Thoracic aorta (tissue), 2 donors: ENCODE data around the gene PRUNE2. TPM values are rescaled to one million over a fixed set of nuclear protein-coding genes. Genes with fewer than 3 reads are reported as not detected.
"Not testable (repeated sequence)": the region's sequence is repeated elsewhere in the genome, so short reads cannot be mapped to it uniquely, and the experiment has no call there.

Experiments used
- ATAC-seq: fragments of 150-250 bp; one replicate; pipeline ENCODE4 v1.8.0; 2017; ENCODE audit warnings: low read depth; ENCODE audit not compliant: insufficient number of reproducible peaks, low FRiP score
- DNase-seq: peaks from one replicate; pipeline ENCODE4 v3.0.0-alpha.2; 2020; ENCODE audit warnings: low spot score
- H3K27ac ChIP-seq, 2 donors: fragments of 200-600 bp; sonication (generic); 1 replicate in 1 of 2; 2 replicates in 1 of 2; pipeline ENCODE4 v1.5.1; 2016; ENCODE audit warnings: mild to moderate bottlenecking in 2 of 2, moderate library complexity in 2 of 2
- H3K27me3 ChIP-seq: fragments of 200-600 bp; sonication (generic); replicated peaks from 2 replicates; pipeline ENCODE4 v1.6.0; 2016; ENCODE audit warnings: mild to moderate bottlenecking; ENCODE audit not compliant: insufficient read depth
- H3K36me3 ChIP-seq: fragments of 200-600 bp; sonication (generic); one replicate; pipeline ENCODE4 v1.5.1; 2016
- H3K4me1 ChIP-seq, 2 donors: fragments of 200-600 bp; sonication (generic); 1 replicate in 1 of 2; 2 replicates in 1 of 2; pipeline versions ENCODE4 v1.5.1 to v1.6.0; 2016; ENCODE audit warnings: low read depth in 2 of 2, mild to moderate bottlenecking in 1 of 2; ENCODE audit not compliant: control insufficient read depth in 1 of 2
- H3K4me3 ChIP-seq: fragments of 200-600 bp; sonication (generic); 2 replicates; pipeline ENCODE4 v1.5.1; 2016; ENCODE audit warnings: mild to moderate bottlenecking
- H3K9me3 ChIP-seq: fragments of 200-600 bp; sonication (generic); 2 replicates; pipeline ENCODE4 v1.5.1; 2016
- total RNA-seq, 2 donors: library from RNA; depleted of rRNA; stranded (reverse); fragments of >200 nt; gene quantifications; one replicate each; pipeline versions ENCODE4 v1.1.0 to v1.2.3, GENCODE V29; 2016
- TF ChIP-seq, protein P1 (sequence below): fragments of 200-600 bp; sonication (generic); IDR thresholded peaks from one replicate; pipeline ENCODE4 v1.5.1; 2019; ENCODE audit warnings: antibody characterized with exemption

The PRUNE2 gene
- 100 to 1,000 TPM; 360 to 420 TPM for total RNA-seq

DNA sequence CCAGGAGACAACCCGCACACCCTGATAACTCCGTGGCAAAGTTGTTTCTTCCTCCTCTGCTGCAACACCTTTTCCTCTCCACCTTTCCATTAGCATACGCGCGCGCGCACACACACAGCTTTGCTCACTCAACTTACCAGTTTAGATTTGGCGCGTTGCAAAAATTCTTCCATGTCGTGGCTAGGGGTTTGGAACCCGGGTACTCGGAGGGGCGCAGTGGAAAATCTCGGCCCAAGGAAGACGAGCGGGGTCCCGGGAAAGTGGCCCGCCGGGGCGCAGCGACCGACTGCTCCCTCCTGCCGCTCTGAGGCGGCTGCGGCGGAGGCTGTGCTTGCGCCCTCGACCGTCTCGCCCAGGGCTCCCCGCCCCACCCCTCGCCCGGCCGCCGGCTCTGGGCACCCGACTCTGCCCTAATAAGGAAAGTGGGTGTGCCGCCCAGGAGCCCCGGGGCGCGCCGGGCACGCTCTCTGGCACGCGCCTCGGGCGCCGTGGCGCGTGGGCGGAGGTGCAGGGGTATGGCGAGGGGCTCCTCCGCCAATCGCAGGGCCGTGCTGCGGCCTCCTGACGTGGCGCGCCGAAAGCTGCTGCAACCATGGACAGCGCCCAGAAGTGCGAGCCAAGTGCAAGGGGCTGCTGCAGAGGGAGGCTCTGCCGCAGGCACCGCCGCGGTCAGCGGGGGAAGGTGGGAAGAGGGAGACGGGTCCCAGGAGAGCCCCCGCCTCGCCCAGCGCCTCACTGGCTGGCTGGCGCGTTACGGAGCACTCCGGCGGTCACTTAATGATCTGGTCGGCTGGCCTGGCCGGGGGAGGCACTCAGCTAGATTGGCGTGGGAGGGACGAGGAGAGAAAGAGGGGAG, at the start of gene PRUNE2:
Gene PRUNE2 (minus strand): TSS at position 324 of the 856 bp plus-strand sequence. CDS start 151 bp downstream, at position 173.
- Histone ChIP-seq H3K27me3 (no peaks in the 10 kb centered on the region), H3K4me3 (peak within 1 kb of the TSS; percentile 88), H3K4me1 (peaks cover 0 to 23% of the 10 kb centered on the region in 2 donors), H3K27ac (peak within 1 kb of the TSS; percentile 88 to 91), H3K9me3 (no peaks in the 10 kb centered on the region), H3K36me3 (no peaks in the 10 kb centered on the region)
- ATAC-seq: peak; percentile 65
- DNase-seq: peak; percentile 51
- TF ChIP-seq, protein P1, sequence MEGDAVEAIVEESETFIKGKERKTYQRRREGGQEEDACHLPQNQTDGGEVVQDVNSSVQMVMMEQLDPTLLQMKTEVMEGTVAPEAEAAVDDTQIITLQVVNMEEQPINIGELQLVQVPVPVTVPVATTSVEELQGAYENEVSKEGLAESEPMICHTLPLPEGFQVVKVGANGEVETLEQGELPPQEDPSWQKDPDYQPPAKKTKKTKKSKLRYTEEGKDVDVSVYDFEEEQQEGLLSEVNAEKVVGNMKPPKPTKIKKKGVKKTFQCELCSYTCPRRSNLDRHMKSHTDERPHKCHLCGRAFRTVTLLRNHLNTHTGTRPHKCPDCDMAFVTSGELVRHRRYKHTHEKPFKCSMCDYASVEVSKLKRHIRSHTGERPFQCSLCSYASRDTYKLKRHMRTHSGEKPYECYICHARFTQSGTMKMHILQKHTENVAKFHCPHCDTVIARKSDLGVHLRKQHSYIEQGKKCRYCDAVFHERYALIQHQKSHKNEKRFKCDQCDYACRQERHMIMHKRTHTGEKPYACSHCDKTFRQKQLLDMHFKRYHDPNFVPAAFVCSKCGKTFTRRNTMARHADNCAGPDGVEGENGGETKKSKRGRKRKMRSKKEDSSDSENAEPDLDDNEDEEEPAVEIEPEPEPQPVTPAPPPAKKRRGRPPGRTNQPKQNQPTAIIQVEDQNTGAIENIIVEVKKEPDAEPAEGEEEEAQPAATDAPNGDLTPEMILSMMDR: no peak

- DNase-seq, H3K27ac ChIP-seq, ATAC-seq, H3K4me3 ChIP-seq, H3K27me3 ChIP-seq, H3K4me1 ChIP-seq, H3K36me3 ChIP-seq, H3K9me3 ChIP-seq: not testable (repeated sequence)
These were observed 49.5 kb upstream of the PRUNE2 start for GRCh38 chr9:76955406-76955805.

DNA sequence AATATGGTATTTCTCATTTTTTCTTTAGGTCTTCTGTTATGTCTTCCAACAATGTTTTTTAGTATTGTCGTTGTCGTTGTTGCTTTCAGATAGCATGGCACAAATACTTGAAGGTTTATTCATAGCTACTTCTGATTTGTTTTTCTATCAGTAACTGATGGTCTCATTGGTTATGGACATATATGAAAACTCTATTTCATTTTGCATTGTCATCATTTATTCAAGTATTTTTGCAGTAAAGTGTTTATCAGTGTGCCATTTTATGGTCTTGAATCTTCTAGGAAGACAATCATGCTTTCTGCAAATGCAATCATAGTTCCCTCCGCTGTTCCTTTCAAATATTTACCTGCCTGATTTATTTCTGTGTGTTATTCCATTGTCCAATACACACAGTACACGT, 44.0 kb upstream of the PRUNE2 start:
- Histone ChIP-seq H3K27me3 (no peaks in the 10 kb centered on the region), H3K27ac (no peak overlapping the region), H3K4me3 (no peak overlapping the region), H3K4me1 (no peaks in the 10 kb centered on the region), H3K36me3 (no peaks in the 10 kb centered on the region), H3K9me3 (no peaks in the 10 kb centered on the region)
- no peak for ATAC-seq
- DNase-seq: no peak
- TF ChIP-seq, protein P1: no peak

GRCh38 chr9:76944011-76944410, 38.1 kb upstream of the PRUNE2 start:
- DNase-seq (no peak), ATAC-seq (no peak)
- peaks cover 0 to 8% of the 10 kb centered on the region in 2 donors for H3K4me1 ChIP-seq
- no peaks in the 10 kb centered on the region for H3K9me3 ChIP-seq
- TF ChIP-seq, protein P1: no peak
- H3K36me3 ChIP-seq: no peaks in the 10 kb centered on the region
- no peak overlapping the region for H3K27ac ChIP-seq
- no peaks in the 10 kb centered on the region for H3K27me3 ChIP-seq
- H3K4me3 ChIP-seq: no peak overlapping the region

DNA sequence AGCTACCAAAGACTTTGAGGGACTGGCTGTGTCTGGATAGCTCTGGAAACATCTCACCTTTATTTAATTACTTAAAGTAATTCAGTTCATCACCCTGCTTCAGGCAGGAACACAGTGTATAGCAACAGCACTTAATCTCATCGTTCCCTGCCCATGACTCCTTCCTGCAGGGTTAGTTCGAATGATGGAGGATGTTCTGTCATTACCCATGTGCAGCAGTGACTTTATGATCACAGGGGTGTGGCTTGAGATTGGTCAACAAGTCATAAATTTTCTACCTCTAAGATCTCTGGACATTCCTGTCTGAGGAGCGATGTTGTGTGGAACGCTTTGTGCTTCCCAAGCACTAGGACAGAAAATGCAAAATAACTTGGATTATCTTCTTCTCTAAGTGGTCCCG, 37.1 kb upstream of the PRUNE2 start:
- no peaks in the 10 kb centered on the region for H3K27me3 ChIP-seq
- H3K4me3 ChIP-seq: no peak overlapping the region
- H3K4me1 ChIP-seq: peaks cover 0 to 8% of the 10 kb centered on the region in 2 donors
- TF ChIP-seq, protein P1: no peak
- H3K36me3 ChIP-seq: no peaks in the 10 kb centered on the region
- H3K9me3 ChIP-seq: no peaks in the 10 kb centered on the region
- ATAC-seq (no peak), DNase-seq (no peak)
- H3K27ac ChIP-seq: no peak overlapping the region
